GM23248 (cell line): ENCODE results near the gene ANKS6.

Experiments
- EZH2 ChIP-seq: fragments of 200-600 bp; sonication (generic); IDR thresholded peaks from 2 replicates; pipeline ENCODE4 v1.6.1; 2018; ENCODE audit warnings: antibody characterized with exemption, mild to moderate bottlenecking; ENCODE audit not compliant: insufficient read depth, poor library complexity, severe bottlenecking
- EZH2phosphoT487 ChIP-seq: fragments of 200-600 bp; sonication (generic); IDR thresholded peaks from 2 replicates; pipeline ENCODE4 v1.6.1; 2018; ENCODE audit warnings: antibody characterized with exemption, moderate library complexity, mild to moderate bottlenecking, low read depth; ENCODE audit not compliant: insufficient read depth

DNA sequence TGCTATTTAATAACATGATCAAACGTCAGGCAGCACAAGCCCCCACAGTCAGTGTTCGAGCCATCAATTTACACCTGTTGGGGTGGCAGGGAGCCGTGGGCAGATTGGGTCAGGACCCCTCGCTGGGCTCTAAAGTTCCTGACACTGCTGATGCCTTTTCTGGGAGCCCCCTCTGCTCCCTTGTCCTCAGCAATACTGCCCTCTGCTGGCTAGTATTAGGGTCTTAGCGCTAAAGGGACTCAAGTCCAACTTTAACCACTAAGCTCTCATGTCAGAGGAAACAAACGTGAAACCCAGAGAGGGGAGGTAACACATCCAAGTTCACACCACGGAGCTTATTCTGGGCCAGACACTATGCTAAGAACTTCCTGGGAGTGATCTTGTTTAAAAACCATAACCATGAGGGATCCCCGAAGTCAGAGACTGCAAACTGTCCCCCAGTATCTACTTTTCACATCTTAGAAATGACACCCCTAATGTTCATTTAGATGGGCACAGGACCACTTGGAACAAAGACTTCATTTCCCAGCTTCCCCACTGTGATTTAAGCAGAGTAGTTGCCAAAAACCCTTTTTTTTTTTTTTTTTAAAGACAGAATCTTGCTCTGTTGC is 20.4 kb downstream of the ANKS6 start:
- no peak for TF ChIP-seq EZH2phosphoT487
- TF ChIP-seq EZH2 = no peak
